NCI-H2029 (cell line): ENCODE measurements around the gene XKR7.

Experiments used
- DNase-seq: peaks from one replicate; lab custom pipeline; 2025; lab: John Stamatoyannopoulos, UW

The XKR7 gene

GRCh38 chr20:31945319-31945718, 22.6 kb upstream of the XKR7 start:
- no peak for DNase-seq

- no peak for DNase-seq
Measured at GRCh38 chr20:31945785-31946184, 22.2 kb upstream of the XKR7 start.

- DNase-seq, result no peak
Measured at GRCh38 chr20:31948008-31948407, 19.9 kb upstream of the XKR7 start.

- DNase-seq, result no peak
Measured at GRCh38 chr20:31949877-31950646, 17.9 kb upstream of the XKR7 start.

GRCh38 chr20:31951203-31951529, 16.8 kb upstream of the XKR7 start:
- DNase-seq, result no peak

GRCh38 chr20:31951530-31952453, 16.2 kb upstream of the XKR7 start, which contains the start of gene PDRG1:
PDRG1 (minus strand) TSS chr20:31952046; CDS start chr20:31951961, 85 bp downstream.
- DNase-seq, result peak; percentile 91

- no peak for DNase-seq
Measured at GRCh38 chr20:31953556-31954148, 14.3 kb upstream of the XKR7 start.

- no peak for DNase-seq
Measured at GRCh38 chr20:31954500-31954899, 13.5 kb upstream of the XKR7 start.

GRCh38 chr20:31956556-31957526, 11.1 kb upstream of the XKR7 start:
- no peak for DNase-seq

GRCh38 chr20:31962761-31963160, 5.2 kb upstream of the XKR7 start:
- DNase-seq, result no peak

GRCh38 chr20:31963889-31964288, 4.1 kb upstream of the XKR7 start:
- DNase-seq, result no peak

GRCh38 chr20:31966991-31967655, 828 bp upstream of the XKR7 start:
- no peak for DNase-seq

- DNase-seq, result peak; percentile 25
Measured at GRCh38 chr20:31968291-31969126, 558 bp downstream of the XKR7 start.

GRCh38 chr20:31969991-31970390, 2.0 kb downstream of the XKR7 start:
- DNase-seq, result no peak

GRCh38 chr20:31972471-31973021, 4.6 kb downstream of the XKR7 start:
- no peak for DNase-seq

GRCh38 chr20:31974296-31974695, 6.3 kb downstream of the XKR7 start:
- DNase-seq, result no peak

GRCh38 chr20:31974951-31975487, 7.1 kb downstream of the XKR7 start:
- no peak for DNase-seq

- no peak for DNase-seq
Measured at GRCh38 chr20:31975874-31976273, 7.9 kb downstream of the XKR7 start.

- DNase-seq, result no peak
Measured at GRCh38 chr20:31977080-31977479, 9.1 kb downstream of the XKR7 start.
